GM19395 (cell line): Measurements from ENCODE around the gene UBE2V1.
"Not testable (repeated sequence)": the region's sequence is repeated elsewhere in the genome, so short reads cannot be mapped to it uniquely, and the experiment has no call there.

Source experiments
- ATAC-seq: cut with Tn5 transposase; IDR thresholded peaks from one replicate; pipeline ENCODE4 v1.9.1; 2021; ENCODE audit warnings: mild to moderate bottlenecking, moderate library complexity; ENCODE audit not compliant: unreplicated experiment

Gene UBE2V1

DNA sequence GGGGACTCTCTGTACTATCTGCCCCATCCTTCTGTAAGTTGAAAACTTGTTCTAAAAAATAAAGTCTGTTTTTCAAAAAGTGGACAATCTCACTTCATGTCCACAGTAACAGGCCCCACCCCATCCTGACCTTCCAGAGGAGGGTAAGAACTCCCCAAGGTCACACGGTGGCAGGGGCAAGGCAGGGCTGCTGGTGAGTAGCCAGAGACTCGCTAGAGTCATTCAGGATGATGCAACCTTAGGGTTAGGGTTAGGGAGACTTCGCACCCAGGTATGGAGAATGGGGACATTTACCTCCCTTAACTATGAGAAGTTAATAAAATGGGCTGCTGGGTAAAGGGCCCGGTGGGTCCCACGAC lies 25.1 kb upstream of the UBE2V1 start:
- no peak for ATAC-seq

DNA sequence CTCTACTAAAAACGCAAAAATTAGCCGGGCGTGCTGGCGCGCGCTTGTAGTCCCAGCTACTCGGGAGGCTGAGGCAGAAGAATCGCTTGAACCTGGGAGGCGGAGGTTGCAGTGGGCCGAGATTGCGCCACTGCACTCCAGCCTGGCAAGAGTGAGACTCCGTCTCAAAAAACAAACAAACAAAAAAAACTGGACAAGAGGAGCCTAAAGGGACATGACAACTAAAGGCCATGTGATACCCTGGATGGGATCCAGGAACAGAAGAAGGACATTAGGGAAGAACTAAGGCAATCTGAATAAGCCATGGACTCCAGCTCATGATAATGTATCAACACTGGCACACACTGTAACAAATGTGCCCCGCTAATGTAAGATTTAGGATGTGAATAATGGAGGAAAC lies 24.8 kb upstream of the UBE2V1 start:
- not testable (repeated sequence) for ATAC-seq

DNA sequence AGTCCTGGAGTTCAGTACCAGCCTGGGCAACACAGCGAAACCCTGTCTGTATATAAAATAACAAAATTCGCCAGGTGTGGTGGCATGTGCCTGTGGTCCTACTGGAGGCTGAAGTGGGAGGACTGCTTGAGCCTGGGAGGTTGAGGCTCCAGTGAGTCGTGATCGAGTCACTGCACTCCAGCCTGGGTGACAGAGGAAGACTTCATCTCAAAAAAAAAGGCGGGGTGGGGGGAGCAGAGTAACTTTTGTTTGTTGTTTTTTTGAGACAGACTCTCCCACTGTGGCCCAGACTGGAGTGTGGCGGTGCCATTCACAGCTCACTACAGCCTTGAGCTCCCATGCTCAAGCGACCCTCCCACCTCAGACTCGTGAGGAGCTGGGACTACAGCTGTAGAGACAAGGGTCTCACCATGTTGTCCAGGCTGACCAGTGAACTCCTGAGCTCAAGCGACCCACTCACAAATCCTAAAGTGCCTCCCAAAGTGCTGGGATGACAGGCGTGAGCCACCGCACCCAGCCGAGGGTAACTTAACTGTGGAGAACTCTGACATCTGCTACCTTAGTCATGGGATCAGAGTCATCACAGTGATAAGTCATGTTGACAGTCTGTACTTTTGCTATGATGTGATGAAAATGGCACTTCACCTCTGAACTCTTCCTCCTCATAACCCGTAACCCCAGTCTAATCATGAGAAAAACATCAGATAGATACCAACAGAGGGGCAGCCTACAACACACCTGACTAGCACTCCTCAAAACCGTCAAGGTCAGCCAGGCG lies 24.1 kb upstream of the UBE2V1 start:
- ATAC-seq: no peak

DNA sequence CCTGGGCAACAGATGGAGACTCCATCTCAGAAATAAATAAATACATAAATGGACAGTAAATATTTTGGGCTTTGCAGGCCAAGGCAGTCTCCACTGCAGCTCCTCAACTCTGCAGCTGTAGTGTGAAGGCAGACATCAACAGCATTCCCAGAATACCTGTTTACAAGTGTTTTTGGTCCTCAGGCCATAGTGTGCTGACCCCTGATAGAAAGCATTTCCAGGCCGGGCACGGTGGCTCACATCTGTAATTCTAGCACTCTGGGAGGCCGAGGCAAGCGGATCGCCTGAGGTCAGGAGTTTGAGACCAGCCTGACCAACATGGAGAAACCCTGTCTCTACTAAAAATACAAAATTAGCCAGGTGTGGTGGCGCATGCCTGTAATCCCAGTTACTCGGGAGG lies 22.2 kb upstream of the UBE2V1 start:
- ATAC-seq: not testable (repeated sequence)

DNA sequence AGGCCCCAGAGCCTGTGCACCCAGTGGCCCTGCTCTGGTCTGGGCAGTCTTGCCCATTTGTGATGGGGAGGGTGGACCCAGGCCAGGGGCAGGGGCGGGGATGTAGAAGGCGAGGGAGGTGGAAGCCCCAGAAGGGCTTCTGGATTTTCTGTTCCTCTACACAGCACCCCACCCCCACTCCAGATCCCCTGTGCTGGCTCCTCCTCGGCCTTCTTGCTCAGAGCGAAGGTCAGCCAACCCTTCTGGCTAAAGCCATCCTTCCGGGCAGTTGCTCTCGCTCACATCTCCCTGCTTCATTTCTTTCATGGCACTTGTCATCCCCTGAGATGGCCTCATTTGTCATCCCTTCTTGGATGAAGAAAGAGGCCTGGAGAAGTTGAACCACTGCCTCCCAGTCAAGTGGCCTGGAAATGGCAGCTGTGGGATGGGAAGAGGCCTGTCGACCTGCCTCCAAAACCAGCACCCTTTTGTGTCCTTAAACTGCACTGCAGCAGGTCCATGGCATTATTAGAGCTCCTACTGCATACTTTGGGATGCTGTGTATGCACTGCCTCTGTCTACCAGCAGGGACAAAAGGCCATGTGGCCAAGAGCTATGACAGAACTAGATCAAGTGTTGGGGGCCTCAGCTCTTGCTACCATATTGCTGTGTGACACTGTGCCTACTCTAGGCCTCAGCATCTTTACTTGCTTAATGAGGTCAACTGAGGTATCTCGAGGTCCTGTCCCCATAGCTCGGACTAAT lies 20.7 kb upstream of the UBE2V1 start:
- no peak for ATAC-seq

DNA sequence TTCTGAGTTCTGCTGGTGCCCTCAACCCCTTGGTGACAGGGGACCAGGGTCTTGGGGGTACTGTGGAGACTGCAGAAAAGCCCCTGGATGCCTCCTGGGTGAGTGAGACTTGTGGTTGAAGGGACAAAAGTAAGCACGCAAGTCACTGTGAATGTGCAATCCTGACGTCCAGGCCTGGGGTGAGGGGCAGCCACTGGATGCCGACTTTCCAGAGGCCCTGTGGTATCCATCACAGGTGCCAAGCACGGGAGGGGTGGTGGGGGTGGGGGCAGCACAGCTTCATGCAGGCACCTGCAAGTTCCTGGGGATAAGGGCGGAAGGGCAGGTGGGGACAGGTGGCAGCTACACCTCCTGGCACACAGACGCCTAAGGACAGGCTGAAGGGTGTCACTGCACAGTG lies 20.1 kb upstream of the UBE2V1 start:
- no peak for ATAC-seq

DNA sequence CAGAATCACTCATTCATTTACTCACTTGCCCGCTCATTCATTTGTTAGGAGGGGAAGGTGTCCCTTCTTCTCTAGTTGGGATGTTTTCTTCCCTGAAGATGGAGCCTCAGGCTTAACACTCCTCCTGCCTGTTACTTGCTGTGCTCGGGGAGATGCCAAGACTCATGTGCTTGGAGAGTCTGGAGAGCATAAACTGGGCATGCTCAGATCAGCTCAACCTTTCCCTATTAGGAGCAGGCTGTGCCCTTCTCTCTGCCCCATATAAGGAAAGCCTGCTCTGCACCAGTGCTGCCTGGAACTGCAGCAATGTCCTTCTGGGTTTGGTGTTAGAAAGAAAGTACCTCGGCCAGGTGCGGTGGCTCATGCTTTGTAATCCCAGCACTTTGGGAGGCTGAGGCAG lies 18.0 kb upstream of the UBE2V1 start:
- no peak for ATAC-seq

DNA sequence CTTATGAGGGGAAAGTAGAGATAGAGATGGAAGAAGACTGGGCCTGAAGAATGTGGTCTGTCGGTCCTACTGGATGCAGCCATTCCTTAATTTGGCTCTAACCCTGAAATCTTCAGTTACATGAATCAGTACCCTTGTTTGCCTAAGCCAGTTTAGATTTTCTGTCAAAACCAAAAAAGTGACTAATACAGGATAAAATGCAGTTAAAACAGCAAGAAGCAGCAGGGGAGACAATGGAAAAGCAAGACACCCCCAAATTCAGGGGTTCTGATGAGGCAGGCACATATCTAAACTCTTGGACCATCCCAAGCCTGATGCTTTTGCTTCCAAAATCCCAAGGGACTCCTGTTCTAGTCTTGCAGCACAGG lies 17.4 kb upstream of the UBE2V1 start:
- no peak for ATAC-seq

DNA sequence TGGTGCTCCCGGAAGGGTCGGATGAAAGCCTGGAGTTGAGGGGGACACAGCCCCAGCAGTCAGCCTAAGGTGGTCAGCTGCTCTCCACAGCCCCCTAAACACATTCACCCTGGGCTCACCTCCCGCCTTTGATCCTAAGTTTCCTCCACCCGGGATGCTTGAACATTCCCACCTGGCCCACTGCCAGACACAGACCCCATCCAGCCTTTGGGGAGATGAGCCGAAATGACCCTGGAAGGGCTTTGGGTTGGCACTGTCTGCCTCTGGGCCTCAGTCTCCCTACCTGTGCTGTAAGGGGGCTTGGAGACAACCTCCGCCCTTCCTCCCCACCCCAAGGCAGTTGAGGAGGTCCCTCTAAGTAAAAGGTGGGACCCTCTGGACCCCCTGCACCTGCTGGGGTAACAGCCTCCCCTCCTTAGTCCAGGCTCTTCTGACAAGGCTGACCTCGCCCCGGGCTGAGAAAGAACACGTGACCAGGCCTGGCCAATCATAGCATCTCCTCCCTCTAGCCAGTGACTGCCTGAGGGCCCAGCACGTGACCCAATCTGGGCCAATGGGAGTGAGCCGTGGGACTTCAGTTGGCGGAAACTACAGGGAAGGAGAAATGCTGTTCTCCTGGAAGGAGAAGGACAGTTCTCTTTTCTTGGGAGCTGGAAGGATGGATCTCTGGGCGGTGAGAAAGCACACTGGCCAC lies 16.9 kb upstream of the UBE2V1 start:
- ATAC-seq: no peak

DNA sequence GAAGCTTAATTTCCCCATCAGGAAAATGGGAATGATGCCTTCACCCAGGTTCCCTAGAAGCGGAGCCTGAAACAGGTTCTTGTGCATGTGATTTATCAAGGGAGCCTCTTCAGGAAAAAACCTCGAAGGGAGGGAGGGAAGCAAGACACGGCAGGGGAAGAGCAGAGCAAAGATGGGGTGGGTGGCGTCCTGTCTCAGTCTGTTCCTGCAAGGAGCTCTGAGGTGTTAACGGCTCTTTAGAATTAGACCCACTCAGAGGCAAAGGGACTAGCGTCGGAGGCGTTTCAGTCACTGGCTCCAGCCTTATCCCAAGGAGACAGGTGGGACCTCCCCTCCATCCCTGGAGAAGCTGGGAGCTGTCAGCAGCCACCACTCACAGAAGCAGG lies 15.6 kb upstream of the UBE2V1 start:
- ATAC-seq: no peak

DNA sequence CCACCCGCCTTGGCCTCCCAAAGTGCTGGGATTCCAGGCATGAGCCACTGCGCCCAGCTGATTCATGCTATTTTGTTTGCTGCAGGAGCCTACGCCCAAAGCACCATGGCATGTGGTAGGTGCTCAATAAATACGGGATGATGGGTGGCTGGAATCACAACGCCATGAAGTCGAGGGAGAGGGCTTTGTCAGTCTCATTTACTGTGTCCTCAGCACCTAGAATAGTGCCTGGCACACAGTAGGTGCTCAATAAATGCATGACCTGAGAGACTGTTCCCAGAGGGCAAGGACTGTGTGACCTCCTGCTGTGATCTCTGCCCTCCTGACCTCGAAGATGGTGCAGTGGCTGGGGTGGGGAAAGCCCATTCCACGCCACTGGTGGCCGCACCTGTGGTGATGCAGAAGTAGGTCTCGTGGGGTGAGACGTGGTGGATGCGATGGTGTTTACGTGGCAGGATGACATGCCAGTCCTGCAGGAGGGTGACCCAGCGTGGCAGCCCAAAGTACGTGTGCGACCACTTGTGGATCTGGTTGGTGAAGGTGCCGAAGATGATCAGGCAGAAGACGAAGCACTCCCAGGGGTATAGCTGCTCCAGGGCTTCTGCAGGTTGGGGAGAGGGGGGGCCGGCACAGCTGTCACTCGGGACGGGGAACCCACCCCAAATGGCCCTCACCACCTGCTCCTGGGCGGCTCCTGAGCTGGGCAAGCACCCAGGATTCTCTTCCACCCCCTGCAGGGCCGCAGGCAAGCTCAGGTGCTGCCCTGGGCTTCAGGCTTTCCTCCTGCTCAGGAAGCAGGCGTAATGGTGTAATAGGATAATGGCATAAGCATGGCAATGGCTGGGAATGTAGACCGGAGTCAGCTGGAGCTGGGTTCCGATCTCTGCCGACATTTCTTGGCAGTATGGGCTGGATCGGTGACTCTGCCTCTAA lies 14.9 kb upstream of the UBE2V1 start:
- no peak for ATAC-seq

DNA sequence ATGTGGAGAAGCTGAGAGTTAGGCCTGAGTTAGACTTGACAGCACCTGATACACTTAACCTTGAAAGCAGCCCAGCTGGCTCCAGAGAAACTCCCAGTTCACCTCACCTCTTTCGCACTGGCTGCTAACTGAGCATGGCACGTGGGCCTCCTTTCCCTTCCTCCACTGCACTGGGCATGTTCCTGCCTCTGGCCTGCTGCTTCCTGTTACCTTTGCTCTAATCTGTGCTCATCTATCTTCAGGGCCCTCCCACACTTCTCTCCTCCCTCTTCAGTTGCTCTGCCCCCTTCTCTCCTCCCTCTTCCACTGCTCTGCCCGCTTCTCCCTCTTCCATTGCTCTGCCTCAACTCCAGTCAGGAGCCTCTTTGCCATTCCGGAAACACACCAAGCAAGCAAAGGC lies 13.7 kb upstream of the UBE2V1 start:
- ATAC-seq: no peak

DNA sequence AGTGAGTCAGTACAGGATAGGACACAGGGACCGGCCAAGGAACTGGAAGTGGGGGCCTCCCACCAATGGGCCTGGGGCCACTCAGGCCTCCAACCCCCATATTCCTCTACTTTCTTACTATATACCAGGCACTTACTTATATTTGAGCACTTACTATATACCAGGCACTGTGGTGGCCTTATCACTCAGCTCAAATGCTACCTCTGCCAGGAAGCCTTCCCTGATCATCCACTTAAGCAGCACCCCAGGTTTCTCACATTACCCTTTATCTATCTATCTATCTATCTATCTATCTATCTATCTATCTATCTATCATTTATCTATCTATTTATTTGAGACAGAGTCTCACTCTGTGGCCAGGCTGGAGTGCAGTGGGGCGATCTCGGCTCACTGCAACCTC lies 12.3 kb upstream of the UBE2V1 start:
- no peak for ATAC-seq

DNA sequence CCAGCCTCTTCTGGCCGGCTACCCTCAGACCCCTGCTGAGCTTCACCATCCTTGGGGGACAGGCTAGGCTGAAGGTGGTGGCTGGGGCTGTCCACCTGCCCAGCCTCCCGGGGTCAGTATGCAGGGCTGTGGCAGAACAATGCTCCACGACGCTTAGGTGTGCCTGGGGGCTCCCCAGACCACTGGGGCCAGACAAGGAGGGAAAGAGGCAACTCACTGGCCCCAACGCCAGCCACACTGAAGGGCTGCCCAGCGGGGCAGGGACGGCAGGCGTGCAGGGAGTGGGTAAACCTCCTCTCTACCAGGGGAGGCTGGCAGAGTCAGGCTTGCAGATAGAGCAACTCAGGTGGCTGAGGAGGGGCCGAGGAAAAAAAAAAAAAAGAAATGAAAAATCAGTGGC lies 11.5 kb upstream of the UBE2V1 start:
- no peak for ATAC-seq

DNA sequence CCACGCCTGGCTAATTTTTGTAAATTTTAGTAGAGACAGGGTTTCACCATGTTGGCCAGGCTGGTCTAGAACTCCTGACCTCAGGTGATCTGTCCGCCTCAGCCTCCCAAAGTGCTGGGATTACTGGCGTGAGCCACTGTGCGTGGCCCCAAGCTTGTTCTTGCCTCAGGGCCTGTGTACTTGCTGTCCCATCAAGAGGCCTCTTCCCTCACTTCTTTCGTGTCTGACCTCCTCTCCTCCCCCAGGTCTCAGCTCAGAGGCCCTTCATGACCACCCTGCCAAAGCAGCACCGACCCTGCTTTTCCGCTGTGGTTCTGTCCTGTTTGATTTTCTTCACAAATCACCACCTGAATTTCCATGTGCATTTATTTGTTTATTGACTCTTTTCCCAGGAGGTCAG lies 10.5 kb upstream of the UBE2V1 start:
- no peak for ATAC-seq

DNA sequence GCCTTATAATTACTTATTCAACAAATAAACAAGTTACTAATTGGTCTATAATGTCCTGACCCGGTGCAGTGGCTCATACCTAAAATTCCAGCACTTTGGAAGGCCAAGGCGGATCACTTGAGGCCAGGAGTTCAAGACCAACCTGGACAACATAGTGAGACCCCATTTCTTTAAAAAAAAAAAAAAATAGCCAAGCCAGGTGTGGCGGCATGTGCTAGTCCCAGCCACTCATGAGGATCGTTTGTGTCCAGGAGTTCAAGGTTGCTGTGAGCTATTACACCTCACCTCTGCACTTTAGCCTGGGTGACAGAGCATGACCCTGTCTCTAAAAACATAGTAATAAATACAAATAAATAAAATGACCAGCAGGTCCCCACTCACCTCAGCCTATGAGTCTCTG lies 9.8 kb upstream of the UBE2V1 start:
- ATAC-seq: no peak

DNA sequence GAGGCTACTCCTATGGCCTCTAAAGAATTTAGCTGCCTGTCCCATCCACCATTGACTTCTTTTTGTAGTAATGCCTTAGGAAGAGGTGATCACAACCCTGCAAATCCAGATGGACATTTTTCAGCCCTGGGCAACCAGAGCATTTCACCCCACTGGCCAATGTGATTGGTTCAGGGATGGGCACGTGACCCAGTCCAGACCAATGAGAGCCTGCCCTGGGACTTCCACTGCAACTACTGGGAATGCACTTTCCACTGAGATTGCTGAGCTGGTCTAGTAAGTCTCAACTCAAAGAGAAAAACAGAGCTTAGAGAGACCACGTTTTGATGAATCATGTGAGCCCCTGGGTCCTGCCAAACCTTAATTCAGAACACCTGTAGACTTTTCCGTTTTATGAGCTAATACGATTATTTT lies 8.9 kb upstream of the UBE2V1 start:
- ATAC-seq: no peak

DNA sequence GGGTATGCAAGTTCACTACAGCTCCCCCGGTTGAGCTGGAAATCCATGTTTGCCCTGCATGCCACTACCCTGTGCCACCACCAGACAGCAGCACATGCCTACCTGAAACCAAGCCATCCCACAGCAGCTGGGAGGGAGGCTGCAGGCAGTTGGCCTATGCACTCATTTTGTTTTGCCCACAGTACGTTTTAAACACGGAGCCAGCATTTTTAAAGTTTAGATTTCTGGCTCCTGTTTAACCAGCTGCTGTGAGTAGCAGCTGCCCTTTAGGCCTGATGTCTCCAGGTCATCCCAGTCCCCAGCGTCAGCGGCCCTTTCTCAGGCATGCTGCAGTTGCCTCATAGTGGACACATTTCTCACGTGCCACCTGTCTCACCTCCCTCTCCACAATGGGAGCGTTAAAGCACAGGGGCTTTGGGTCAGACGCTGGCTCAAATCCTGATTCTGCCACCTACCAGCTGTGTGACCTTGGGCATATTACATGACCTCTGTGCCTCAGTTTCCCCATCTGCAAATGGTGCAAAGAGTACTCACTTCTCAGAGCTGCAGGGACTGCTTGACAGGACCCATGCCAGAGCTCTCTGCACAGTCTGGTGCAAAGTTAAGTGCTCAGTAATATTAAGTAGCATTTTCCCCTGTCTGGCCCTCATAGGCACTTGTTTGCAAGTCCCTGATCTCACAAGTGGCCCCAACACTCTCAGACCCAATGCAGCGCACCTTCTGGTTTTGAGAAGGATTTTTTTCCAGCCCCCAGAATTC lies 8.2 kb upstream of the UBE2V1 start:
- no peak for ATAC-seq

DNA sequence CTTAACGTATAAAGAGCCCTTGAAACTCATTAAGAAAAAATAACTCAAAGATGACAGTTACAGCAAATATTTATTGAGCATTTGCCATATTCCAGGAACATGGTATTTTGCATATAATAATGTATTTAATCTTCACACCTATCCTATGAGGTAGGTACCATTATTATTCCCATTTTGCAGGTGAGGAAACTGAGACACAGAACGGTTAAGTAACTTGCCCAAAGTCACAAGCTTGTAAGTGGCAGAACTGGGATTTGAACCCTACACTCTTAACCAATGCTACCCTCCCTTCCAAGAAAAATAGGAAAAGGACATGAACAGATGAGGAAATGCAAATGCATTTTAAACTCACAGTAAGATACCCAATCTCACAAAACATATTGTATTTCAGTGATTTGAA lies 5.3 kb upstream of the UBE2V1 start:
- no peak for ATAC-seq

DNA sequence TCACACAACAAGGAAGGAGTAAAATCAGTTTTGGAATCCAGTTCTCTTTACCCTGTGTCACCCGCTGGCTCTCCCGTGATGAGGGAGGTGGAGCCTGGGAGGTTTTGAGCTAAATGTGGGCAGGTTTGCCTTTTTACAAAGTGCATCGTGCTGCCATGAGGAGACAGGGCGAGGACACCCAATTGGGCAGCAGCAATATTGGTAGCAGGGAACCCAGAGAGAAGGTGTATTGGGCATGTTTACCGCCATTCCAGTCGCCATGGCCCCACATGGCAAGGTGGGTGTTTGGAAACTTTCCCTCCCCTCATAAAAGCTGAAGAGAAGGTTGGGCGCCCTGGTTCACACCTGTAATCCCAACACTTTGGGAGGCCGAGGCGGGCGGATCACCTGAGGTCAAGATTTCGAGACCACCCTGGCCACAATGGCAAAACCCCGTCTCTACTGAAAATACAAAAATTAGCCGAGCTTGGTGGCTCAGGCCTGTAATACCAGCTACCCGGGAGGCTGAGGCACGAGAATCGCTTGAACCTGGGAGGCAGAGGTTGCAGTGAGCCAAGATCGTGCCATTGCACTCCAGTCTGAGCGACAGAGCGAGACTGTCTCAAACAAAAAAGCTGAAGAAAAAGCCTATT lies 3.5 kb upstream of the UBE2V1 start:
- ATAC-seq: no peak
